ENCODE measurements around the gene RSRC2.

Gene RSRC2

DNA sequence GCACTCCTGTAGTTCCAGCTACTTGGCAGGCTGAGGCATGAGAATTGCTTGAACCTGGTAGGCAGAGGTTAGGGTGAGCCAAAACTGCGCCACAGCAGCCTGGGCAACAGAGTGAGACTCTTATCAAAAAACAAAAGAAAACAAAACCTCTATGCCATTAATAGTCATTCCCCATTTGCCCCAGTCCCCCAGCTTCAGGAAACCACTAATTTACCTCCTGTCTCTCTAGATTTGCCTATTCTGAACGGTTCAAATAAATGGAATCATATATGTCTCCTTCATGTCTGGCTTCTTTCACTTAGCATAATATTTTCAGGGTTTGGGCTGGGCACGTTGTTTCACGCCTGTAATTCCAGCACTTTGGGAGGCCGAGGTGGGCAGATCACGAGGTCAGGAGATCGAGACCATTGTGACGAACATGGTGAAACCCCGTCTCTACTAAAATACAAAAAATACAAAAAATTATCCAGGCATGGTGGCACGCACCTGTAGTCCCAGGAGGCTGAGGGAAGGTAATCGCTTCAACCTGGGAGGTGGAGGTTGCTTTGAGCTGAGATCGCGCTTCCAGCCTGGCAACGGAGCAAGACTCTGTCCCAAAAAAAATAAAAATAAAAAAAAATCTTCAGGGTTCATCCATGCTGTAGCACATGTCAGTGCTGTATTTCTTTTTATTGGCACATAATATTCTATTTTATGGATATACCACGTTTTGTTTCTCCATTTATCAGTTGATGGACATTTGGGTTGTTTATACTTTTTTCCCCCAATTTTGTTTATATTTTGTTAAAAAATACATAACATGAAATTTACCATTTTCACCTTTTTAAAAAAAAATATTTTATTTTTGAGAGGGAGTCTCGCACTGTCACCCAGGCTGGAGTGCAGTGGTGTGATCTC is 32.3 kb upstream of the RSRC2 start:
- no peak for FAIRE-seq
- TF ChIP-seq, protein P1, sequence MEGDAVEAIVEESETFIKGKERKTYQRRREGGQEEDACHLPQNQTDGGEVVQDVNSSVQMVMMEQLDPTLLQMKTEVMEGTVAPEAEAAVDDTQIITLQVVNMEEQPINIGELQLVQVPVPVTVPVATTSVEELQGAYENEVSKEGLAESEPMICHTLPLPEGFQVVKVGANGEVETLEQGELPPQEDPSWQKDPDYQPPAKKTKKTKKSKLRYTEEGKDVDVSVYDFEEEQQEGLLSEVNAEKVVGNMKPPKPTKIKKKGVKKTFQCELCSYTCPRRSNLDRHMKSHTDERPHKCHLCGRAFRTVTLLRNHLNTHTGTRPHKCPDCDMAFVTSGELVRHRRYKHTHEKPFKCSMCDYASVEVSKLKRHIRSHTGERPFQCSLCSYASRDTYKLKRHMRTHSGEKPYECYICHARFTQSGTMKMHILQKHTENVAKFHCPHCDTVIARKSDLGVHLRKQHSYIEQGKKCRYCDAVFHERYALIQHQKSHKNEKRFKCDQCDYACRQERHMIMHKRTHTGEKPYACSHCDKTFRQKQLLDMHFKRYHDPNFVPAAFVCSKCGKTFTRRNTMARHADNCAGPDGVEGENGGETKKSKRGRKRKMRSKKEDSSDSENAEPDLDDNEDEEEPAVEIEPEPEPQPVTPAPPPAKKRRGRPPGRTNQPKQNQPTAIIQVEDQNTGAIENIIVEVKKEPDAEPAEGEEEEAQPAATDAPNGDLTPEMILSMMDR (IDR thresholded peaks at IDR 0.05; ENCODE audit: insufficient read depth, missing control alignments), result no peak
- no peak for DNase-seq (ENCODE audit: insufficient read length, low spot score)

DNA sequence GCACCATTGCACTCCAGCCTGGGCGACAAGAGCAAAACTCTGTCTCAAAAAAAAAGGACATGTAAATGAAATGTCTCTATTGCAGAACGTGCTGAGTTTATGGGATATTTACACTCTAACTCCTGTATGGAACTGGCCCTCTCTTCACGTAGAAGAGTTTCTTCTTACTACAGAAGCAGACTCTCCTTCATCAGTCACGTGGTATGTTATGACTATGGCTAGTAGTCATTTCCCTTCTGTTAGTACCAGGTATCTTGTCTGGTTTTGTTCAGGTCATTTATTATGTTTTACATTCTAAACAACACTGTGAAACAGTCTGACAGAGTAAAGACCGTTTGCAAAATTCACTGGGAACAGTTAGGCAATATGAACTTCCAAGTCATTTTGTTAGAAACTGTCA is 20.6 kb upstream of the RSRC2 start:
- TF ChIP-seq, protein P1 (IDR thresholded peaks at IDR 0.05; ENCODE audit: insufficient read depth, missing control alignments), result no peak
- DNase-seq (ENCODE audit: insufficient read length, low spot score), result no peak
- no peak for FAIRE-seq

DNA sequence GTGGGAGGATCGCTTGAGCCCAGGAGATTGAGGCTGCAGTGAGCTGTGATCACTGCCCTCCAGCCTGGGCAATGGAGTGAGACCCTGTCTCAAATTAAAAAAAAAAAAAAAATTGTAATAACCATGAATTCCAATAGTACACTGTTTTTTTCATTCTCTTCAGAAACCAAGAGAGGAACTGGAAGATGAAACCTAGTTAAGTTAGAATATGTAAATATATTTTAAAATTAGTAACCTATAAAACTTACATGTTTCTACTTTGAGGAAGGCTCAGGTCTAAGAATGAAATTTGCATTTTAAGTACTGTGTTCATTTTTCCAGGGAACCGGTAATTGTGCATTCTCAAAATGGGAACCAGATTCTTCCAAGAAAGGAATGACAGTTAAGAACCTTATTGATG is 19.1 kb upstream of the RSRC2 start:
- FAIRE-seq (no peak), DNase-seq (ENCODE audit: insufficient read length, low spot score) (no peak)
- TF ChIP-seq, protein P1 (IDR thresholded peaks at IDR 0.05; ENCODE audit: insufficient read depth, missing control alignments), result no peak

DNA sequence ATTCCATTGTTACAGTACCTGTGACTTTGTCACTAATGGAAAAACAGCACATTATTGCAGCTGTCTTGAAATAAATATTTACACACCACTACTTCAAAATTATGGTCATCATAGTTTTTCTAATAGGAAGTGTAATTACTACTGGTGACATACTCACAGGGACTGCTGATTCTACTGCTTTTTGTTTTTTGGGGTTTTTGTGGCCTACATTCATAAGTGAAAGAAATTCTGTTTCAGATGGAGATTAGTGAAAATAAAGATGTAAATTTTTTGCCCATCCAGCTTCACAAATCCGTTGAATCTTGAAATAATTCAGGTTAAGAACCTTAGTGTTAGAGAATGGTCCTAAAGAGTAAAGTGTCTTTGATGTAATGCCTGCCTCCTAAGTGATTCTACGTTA is 17.8 kb upstream of the RSRC2 start:
- DNase-seq (ENCODE audit: insufficient read length, low spot score) (no peak), FAIRE-seq (no peak)
- TF ChIP-seq, protein P1 (IDR thresholded peaks at IDR 0.05; ENCODE audit: insufficient read depth, missing control alignments), result no peak

DNA sequence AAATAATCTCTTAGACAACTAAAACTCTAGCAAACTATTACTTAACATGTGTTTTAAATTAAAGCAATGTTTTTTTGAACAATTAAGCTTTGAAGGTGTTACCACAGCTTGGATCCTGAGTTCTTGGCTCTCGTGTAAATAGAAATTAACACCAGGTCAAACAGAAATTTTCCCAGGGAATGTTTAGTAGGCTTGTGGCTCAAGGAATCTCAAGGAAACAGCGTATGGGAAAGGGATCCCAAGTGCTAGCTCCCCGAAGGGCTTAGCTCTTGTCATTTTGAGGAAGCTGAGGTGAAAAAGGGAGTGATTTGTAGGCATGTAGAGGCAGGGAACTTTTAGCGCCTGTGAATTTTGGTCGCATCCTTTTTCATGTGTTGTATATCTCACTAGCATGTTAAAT is 11.8 kb upstream of the RSRC2 start:
- FAIRE-seq, result no peak
- DNase-seq (ENCODE audit: insufficient read length, low spot score), result no peak
- TF ChIP-seq, protein P1 (IDR thresholded peaks at IDR 0.05; ENCODE audit: insufficient read depth, missing control alignments), result no peak

DNA sequence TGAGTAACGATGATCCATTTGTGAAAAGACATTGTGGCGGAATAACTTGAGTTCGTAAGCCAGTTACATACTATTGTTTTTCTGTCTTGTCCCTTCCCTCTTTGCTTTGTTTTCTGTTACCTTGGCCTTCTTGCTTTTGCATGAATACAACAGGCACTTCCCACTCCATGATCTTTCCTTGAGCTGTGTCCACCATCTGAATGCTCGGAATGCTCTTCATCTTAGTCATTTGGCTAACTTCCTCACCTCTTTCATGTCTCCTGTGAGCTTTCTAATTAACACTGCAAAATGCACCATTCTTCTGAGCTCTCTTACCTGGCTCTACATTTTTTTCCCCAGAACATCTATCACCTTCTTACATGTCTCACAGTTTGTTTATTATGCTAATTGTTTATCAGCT is 10.3 kb upstream of the RSRC2 start:
- DNase-seq (ENCODE audit: insufficient read length, low spot score) (no peak), FAIRE-seq (no peak)
- TF ChIP-seq, protein P1 (IDR thresholded peaks at IDR 0.05; ENCODE audit: insufficient read depth, missing control alignments), result no peak

DNA sequence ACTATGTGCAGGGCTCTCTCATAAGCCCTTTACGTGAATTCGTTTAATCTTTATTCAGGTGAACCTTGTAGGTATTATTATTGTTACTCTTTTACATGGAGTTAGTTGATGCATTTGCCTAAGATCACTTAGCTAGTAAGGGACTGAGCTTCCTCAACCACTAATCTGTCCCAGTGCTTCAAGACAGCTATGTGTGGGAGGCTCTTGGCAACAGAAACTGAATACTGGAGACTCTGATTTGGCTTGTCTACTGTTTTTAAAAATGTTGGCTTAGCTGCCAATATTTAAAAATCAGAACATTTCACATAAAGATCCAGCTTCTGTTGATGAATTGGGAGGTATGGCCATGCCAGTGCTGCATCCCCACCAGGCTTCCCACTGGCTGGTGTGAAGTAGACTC is 7.1 kb upstream of the RSRC2 start:
- TF ChIP-seq, protein P1 (IDR thresholded peaks at IDR 0.05; ENCODE audit: insufficient read depth, missing control alignments), result no peak
- DNase-seq (ENCODE audit: insufficient read length, low spot score) (no peak), FAIRE-seq (no peak)
